ENCODE results near the gene KAT2B.

The KAT2B gene

DNA sequence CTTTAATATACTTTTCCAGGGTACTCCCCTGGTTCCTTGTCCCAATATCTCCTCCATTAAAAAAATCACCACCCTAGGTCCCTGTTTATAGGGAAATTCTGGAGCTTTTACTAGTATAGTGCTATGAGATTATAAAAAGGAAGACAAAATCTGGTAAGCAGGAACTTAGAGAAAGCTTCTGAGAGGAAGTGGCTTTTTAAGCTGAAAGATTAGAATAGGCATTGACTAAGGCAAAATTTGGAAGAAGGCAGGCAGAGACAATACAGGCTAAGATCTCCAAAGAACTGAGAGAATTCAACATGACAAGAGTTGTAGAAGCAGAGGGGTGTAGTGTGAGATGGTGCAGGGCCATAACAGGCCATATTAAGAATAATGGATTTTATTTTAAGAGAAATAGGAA is 120.0 kb downstream of the KAT2B start:
- H2AFZ ChIP-seq (ENCODE audit: low read depth, low read length) = no peak overlapping the region
- H3K27me3 ChIP-seq (ENCODE audit: insufficient read depth, low read length) = no peaks in the 10 kb centered on the region
- H3K36me3 ChIP-seq (ENCODE audit: insufficient read depth, low read length) = peaks cover 48% of the 10 kb centered on the region
- no peak overlapping the region for H3K4me3 ChIP-seq (ENCODE audit: low read length)
- no peaks in the 10 kb centered on the region for H3K4me1 ChIP-seq (ENCODE audit: insufficient read depth, low read length)
- no peaks in the 10 kb centered on the region for H3K9me3 ChIP-seq (ENCODE audit: low read length)

DNA sequence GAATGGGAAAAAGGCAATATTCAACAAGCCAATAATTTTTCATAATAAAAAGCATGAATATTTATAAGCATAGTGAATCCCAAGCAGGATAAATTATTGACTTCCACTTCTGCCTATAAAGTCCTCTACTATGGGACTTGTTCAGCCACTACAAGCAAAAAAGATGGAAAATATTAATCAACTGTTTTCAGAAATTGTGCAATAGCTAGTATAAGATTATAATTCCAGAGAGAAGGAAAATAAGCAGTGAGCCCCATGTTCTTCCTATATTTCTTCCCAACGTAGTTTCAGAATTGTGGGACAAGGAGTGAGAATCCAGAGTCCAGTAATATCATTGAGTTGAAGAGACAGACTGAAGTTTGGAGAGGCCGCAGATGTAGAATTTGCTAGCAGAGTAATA is 121.5 kb downstream of the KAT2B start:
- Histone ChIP-seq H3K4me3 (ENCODE audit: low read length) (no peak overlapping the region), H3K9me3 (ENCODE audit: low read length) (no peaks in the 10 kb centered on the region), H2AFZ (ENCODE audit: low read depth, low read length) (no peak overlapping the region), H3K27me3 (ENCODE audit: insufficient read depth, low read length) (no peaks in the 10 kb centered on the region), H3K4me1 (ENCODE audit: insufficient read depth, low read length) (no peaks in the 10 kb centered on the region), H3K36me3 (ENCODE audit: insufficient read depth, low read length) (peaks cover 45% of the 10 kb centered on the region)

GRCh38 chr3:20173844-20174410 is 133.7 kb downstream of the KAT2B start:
- H3K4me3 ChIP-seq (ENCODE audit: low read length) = no peak overlapping the region
- no peaks in the 10 kb centered on the region for H3K27me3 ChIP-seq (ENCODE audit: insufficient read depth, low read length)
- no peak overlapping the region for H2AFZ ChIP-seq (ENCODE audit: low read depth, low read length)
- no peaks in the 10 kb centered on the region for H3K4me1 ChIP-seq (ENCODE audit: insufficient read depth, low read length)
- peaks cover 53% of the 10 kb centered on the region for H3K36me3 ChIP-seq (ENCODE audit: insufficient read depth, low read length)
- no peaks in the 10 kb centered on the region for H3K9me3 ChIP-seq (ENCODE audit: low read length)

DNA sequence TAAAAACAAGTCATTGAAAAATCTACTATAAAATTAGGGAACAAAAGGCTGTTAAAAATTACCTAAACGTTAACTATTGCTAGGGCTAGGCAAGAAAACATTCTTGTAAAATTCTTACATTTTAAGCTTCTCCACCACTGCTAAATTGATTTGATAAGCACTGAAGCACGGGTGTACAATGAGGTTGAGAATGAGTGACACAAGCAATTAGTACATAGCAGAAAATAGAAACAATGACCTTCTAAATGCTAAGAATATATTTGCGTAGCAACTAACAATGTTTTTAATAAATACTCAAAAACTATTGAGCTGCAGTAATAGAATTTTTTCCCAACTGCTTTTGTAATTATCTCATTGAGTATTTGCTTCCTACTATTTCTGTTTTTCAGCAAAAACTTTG is 141.0 kb downstream of the KAT2B start:
- Histone ChIP-seq H3K9me3 (ENCODE audit: low read length) (no peaks in the 10 kb centered on the region), H3K36me3 (ENCODE audit: insufficient read depth, low read length) (peaks cover 54% of the 10 kb centered on the region), H3K27me3 (ENCODE audit: insufficient read depth, low read length) (no peaks in the 10 kb centered on the region), H3K4me3 (ENCODE audit: low read length) (no peak overlapping the region), H3K4me1 (ENCODE audit: insufficient read depth, low read length) (peaks cover 12% of the 10 kb centered on the region), H2AFZ (ENCODE audit: low read depth, low read length) (no peak overlapping the region)

DNA sequence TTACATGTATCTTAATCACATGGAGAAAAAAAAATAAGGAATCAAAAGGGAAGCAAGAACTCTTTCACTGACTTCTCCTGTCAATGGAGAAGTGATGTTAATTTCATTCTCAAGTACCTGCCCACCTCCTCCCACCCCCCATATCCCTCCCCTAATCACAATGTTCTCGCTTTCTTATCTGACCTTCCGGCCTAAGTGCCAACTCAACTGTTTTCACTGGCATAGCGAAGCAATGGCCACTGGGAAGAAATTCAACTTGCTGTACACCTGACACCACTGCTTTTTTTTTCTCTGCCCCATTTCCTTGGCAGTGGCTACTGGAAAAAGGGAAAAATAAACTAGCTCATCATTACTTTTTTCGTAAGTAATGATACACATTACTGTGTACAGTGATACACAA is 142.0 kb downstream of the KAT2B start:
- H3K27me3 ChIP-seq (ENCODE audit: insufficient read depth, low read length) = no peaks in the 10 kb centered on the region
- H3K4me3 ChIP-seq (ENCODE audit: low read length) = no peak overlapping the region
- H3K36me3 ChIP-seq (ENCODE audit: insufficient read depth, low read length) = peaks cover 47% of the 10 kb centered on the region
- no peaks in the 10 kb centered on the region for H3K9me3 ChIP-seq (ENCODE audit: low read length)
- no peak overlapping the region for H2AFZ ChIP-seq (ENCODE audit: low read depth, low read length)
- peaks cover 12% of the 10 kb centered on the region for H3K4me1 ChIP-seq (ENCODE audit: insufficient read depth, low read length)

GRCh38 chr3:20185331-20185678 is 145.1 kb downstream of the KAT2B start:
- H3K36me3 ChIP-seq (ENCODE audit: insufficient read depth, low read length) = peaks cover 24% of the 10 kb centered on the region
- H3K27me3 ChIP-seq (ENCODE audit: insufficient read depth, low read length) = no peaks in the 10 kb centered on the region
- no peaks in the 10 kb centered on the region for H3K9me3 ChIP-seq (ENCODE audit: low read length)
- peaks cover 12% of the 10 kb centered on the region for H3K4me1 ChIP-seq (ENCODE audit: insufficient read depth, low read length)
- peak overlapping the region; percentile 82 for H2AFZ ChIP-seq (ENCODE audit: low read depth, low read length)
- peak overlapping the region; percentile 89 for H3K4me3 ChIP-seq (ENCODE audit: low read length)

- peaks cover 12% of the 10 kb centered on the region for H3K4me1 ChIP-seq (ENCODE audit: insufficient read depth, low read length)
- H3K4me3 ChIP-seq (ENCODE audit: low read length) = peak within 1 kb of the TSS; percentile 89
- H2AFZ ChIP-seq (ENCODE audit: low read depth, low read length) = peak within 1 kb of the TSS; percentile 82
- peaks cover 19% of the 10 kb centered on the region for H3K36me3 ChIP-seq (ENCODE audit: insufficient read depth, low read length)
- H3K27me3 ChIP-seq (ENCODE audit: insufficient read depth, low read length) = no peaks in the 10 kb centered on the region
- no peaks in the 10 kb centered on the region for H3K9me3 ChIP-seq (ENCODE audit: low read length)
Observed at GRCh38 chr3:20185679-20186599, 145.7 kb downstream of the KAT2B start, which contains the start of gene SGO1. Gene SGO1, minus strand, starts transcription at chr3:20186206. Its CDS starts 2,179 bp downstream, at chr3:20184027.

DNA sequence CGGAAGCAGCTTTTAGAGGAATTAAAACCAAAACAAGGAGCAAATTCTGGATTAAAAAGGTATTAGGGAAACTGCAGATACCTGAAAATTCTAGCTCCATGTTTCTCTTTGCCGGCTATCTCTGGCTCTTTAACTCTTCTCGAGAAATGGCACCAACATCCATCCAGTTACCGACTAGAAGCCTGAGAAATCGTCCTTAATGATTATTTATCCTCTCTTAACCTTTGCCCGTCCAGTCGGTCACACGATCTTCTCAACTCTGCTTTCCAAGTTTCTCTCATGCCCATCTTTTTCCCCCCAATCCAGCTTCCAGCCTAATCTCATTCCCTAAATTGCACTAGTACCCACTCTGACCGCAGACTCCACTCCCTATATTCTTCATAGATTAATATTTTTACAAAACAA is 146.4 kb downstream of the KAT2B start:
- Histone ChIP-seq H3K9me3 (ENCODE audit: low read length) (no peaks in the 10 kb centered on the region), H3K36me3 (ENCODE audit: insufficient read depth, low read length) (peaks cover 19% of the 10 kb centered on the region)

GRCh38 chr3:20190991-20191390 is 150.7 kb downstream of the KAT2B start:
- no peaks in the 10 kb centered on the region for H3K36me3 ChIP-seq (ENCODE audit: insufficient read depth, low read length)
- H3K4me3 ChIP-seq (ENCODE audit: low read length) = no peak overlapping the region
- no peaks in the 10 kb centered on the region for H3K4me1 ChIP-seq (ENCODE audit: insufficient read depth, low read length)
- no peaks in the 10 kb centered on the region for H3K9me3 ChIP-seq (ENCODE audit: low read length)
- H2AFZ ChIP-seq (ENCODE audit: low read depth, low read length) = no peak overlapping the region
- H3K27me3 ChIP-seq (ENCODE audit: insufficient read depth, low read length) = no peaks in the 10 kb centered on the region

More for the DNA sequence above, 146.4 kb downstream of the KAT2B start:
- Histone ChIP-seq H3K4me1 (ENCODE audit: insufficient read depth, low read length) (peaks cover 12% of the 10 kb centered on the region), H3K27me3 (ENCODE audit: insufficient read depth, low read length) (no peaks in the 10 kb centered on the region), H3K4me3 (ENCODE audit: low read length) (peak overlapping the region; percentile 89), H2AFZ (ENCODE audit: low read depth, low read length) (peak overlapping the region; percentile 74)

DNA sequence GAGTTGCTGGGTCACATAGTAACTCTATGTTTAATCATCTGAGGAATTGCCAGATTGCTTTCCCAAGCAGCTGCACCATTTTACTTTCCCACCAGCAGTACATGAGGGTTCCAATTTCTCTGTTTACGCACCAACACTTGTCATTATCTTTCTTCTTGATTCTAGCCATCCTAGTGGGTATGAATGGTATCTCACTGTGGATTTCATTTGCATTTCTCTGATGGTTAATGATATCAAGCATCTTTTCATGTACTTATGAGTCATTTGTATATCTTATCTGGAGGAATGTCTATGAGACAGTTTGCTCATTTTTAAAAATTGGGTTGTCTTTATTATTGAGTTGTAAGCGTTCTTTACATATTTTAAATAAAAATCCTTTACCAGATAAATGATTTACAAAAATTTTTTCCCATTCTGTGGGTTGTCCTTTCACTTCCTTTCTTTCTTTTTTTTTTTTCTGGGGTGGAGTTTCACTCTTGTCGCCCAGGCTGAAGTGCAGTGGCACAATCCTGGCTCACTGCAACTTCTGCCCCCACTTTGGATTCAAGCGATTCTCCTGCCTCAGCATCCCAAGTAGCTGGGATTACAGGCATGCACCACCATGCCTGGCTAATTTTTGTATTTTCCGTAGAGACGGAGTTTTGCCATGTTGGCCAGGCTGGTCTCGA is 154.7 kb downstream of the KAT2B start:
- Histone ChIP-seq H3K4me1 (ENCODE audit: insufficient read depth, low read length) (no peaks in the 10 kb centered on the region), H3K9me3 (ENCODE audit: low read length) (no peaks in the 10 kb centered on the region), H2AFZ (ENCODE audit: low read depth, low read length) (no peak overlapping the region), H3K27me3 (ENCODE audit: insufficient read depth, low read length) (no peaks in the 10 kb centered on the region), H3K36me3 (ENCODE audit: insufficient read depth, low read length) (no peaks in the 10 kb centered on the region), H3K4me3 (ENCODE audit: low read length) (no peak overlapping the region)

DNA sequence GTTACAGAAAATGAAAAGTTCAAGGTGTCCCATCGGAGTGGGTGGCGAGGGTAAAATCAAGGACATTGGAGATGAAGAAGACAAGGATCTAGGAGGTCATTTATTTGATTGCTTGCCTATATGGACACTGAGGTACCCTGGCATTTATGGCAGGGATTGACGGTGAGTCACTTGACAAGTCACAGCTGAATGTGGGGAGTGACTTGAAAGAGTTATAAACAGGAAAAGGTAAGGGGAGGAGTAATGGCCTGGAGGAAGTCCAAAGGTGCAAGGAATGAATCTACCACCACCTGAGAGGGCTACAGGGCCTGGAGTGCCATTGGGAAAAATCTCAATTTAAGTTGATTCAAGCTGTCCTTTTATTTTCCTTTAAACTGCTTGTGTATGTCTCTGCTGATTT is 157.5 kb downstream of the KAT2B start:
- Histone ChIP-seq H3K4me1 (ENCODE audit: insufficient read depth, low read length) (peaks cover 5% of the 10 kb centered on the region), H3K4me3 (ENCODE audit: low read length) (no peak overlapping the region), H3K36me3 (ENCODE audit: insufficient read depth, low read length) (no peaks in the 10 kb centered on the region), H2AFZ (ENCODE audit: low read depth, low read length) (no peak overlapping the region), H3K9me3 (ENCODE audit: low read length) (no peaks in the 10 kb centered on the region), H3K27me3 (ENCODE audit: insufficient read depth, low read length) (no peaks in the 10 kb centered on the region)

DNA sequence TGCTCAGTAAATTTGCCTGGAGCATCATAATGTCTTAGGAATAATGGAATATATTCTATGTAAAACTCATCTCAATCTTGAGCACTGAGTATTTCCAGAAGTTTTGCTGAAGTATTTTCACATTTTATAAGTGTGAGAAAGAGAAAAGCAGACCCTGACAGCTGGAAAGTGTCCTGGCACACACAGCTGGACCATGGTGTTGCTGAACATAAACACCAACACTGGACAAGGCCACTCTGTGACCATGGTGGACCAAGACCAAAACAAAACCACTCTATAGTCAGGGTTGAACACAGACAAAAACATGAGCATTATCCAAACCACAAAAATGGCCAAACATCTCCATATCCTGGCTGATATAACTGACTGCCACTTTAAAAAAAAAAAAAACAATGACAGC is 160.9 kb downstream of the KAT2B start:
- Histone ChIP-seq H2AFZ (ENCODE audit: low read depth, low read length) (no peak overlapping the region), H3K27me3 (ENCODE audit: insufficient read depth, low read length) (no peaks in the 10 kb centered on the region), H3K4me3 (ENCODE audit: low read length) (no peak overlapping the region), H3K36me3 (ENCODE audit: insufficient read depth, low read length) (no peaks in the 10 kb centered on the region), H3K4me1 (ENCODE audit: insufficient read depth, low read length) (peaks cover 5% of the 10 kb centered on the region), H3K9me3 (ENCODE audit: low read length) (no peaks in the 10 kb centered on the region)

Data from neuron (in vitro differentiated cells).